ENCODE results near the gene SEPTIN2.

Gene SEPTIN2

GRCh38 chr2:241364781-241365180 lies 49.1 kb downstream of the SEPTIN2 start:
- no peak overlapping the region for H3K9ac ChIP-seq (ENCODE audit: low read depth, low read length, poor library complexity)

GRCh38 chr2:241366678-241367077 lies 51.0 kb downstream of the SEPTIN2 start:
- Histone ChIP-seq H2BK12ac (ENCODE audit: low read length) (no peak overlapping the region), H3K18ac (ENCODE audit: low read length) (no peak overlapping the region), H4K91ac (ENCODE audit: low read depth, low read length, poor library complexity) (no peak overlapping the region), H2AFZ (ENCODE audit: low read length) (no peak overlapping the region), H4K8ac (ENCODE audit: low read depth, low read length) (no peak overlapping the region), H3K27ac (replicated peaks; ENCODE audit: low read length) (no peak overlapping the region), H2BK120ac (ENCODE audit: low read depth, low read length) (no peak overlapping the region), H3K79me1 (ENCODE audit: low read depth, low read length) (peaks cover 2% of the 10 kb centered on the region), H3K4me1 (ENCODE audit: control insufficient read depth in 2 of 2, insufficient read depth in 1 of 2, low read depth in 1 of 2, low read length in 2 of 2) (peaks cover 0 to 9% of the 10 kb centered on the region in 2 donors), H3K36me3 (replicated peaks in 1 of 2; ENCODE audit: control insufficient read depth in 2 of 2, insufficient read depth in 2 of 2, low read length in 2 of 2) (no peaks in the 10 kb centered on the region), H3K14ac (ENCODE audit: low read length) (no peak overlapping the region), H3K9ac (ENCODE audit: low read depth, low read length, poor library complexity) (no peak overlapping the region), H3K4me2 (ENCODE audit: insufficient read depth, low read length, poor library complexity, severe bottlenecking) (no peak overlapping the region), H2AK5ac (ENCODE audit: low read depth, low read length) (no peak overlapping the region), H3K4me3 (ENCODE audit: low read length in 2 of 2) (no peak overlapping the region), H2BK15ac (ENCODE audit: low read length) (no peak overlapping the region), H3K23ac (ENCODE audit: low read depth, low read length, poor library complexity) (no peak overlapping the region), H2BK5ac (ENCODE audit: low read length) (no peak overlapping the region), H3K9me3 (replicated peaks in 1 of 2; ENCODE audit: control insufficient read depth in 2 of 2, insufficient read depth in 1 of 2, low read depth in 1 of 2, low read length in 2 of 2) (peaks cover 0 to 2% of the 10 kb centered on the region in 2 donors), H3K4ac (ENCODE audit: low read length) (no peak overlapping the region), H3K27me3 (ENCODE audit: control insufficient read depth in 3 of 3, insufficient read depth in 3 of 3, low read depth in 1 of 3, low read length in 3 of 3) (no peaks in the 10 kb centered on the region)
- no peak for DNase-seq (ENCODE audit: low spot score)
- no CpG with 5 or more reads among the region's 2 CpGs for WGBS, 2 donors (ENCODE audit: extremely low coverage in 2 of 2, insufficient read length in 2 of 2, insufficient replicate concordance in 1 of 2)

More at GRCh38 chr2:241364781-241365180, 49.1 kb downstream of the SEPTIN2 start:
- Histone ChIP-seq H4K91ac (ENCODE audit: low read depth, low read length, poor library complexity) (no peak overlapping the region), H3K27ac (replicated peaks; ENCODE audit: low read length) (no peak overlapping the region), H3K23ac (ENCODE audit: low read depth, low read length, poor library complexity) (no peak overlapping the region), H3K18ac (ENCODE audit: low read length) (no peak overlapping the region), H3K4ac (ENCODE audit: low read length) (no peak overlapping the region), H2AK5ac (ENCODE audit: low read depth, low read length) (no peak overlapping the region), H2BK12ac (ENCODE audit: low read length) (no peak overlapping the region), H3K14ac (ENCODE audit: low read length) (no peak overlapping the region), H3K27me3 (ENCODE audit: control insufficient read depth in 3 of 3, insufficient read depth in 3 of 3, low read depth in 1 of 3, low read length in 3 of 3) (no peaks in the 10 kb centered on the region), H3K4me3 (ENCODE audit: low read length in 2 of 2) (no peak overlapping the region), H3K4me2 (ENCODE audit: insufficient read depth, low read length, poor library complexity, severe bottlenecking) (no peak overlapping the region), H3K4me1 (ENCODE audit: control insufficient read depth in 2 of 2, insufficient read depth in 1 of 2, low read depth in 1 of 2, low read length in 2 of 2) (peaks cover 0 to 9% of the 10 kb centered on the region in 2 donors), H2BK120ac (ENCODE audit: low read depth, low read length) (no peak overlapping the region), H3K9me3 (replicated peaks in 1 of 2; ENCODE audit: control insufficient read depth in 2 of 2, insufficient read depth in 1 of 2, low read depth in 1 of 2, low read length in 2 of 2) (peaks cover 0 to 2% of the 10 kb centered on the region in 2 donors), H3K36me3 (replicated peaks in 1 of 2; ENCODE audit: control insufficient read depth in 2 of 2, insufficient read depth in 2 of 2, low read length in 2 of 2) (no peaks in the 10 kb centered on the region), H2AFZ (ENCODE audit: low read length) (no peak overlapping the region), H4K8ac (ENCODE audit: low read depth, low read length) (no peak overlapping the region), H3K79me1 (ENCODE audit: low read depth, low read length) (peaks cover 2% of the 10 kb centered on the region), H2BK15ac (ENCODE audit: low read length) (no peak overlapping the region), H2BK5ac (ENCODE audit: low read length) (no peak overlapping the region)
- WGBS, 2 donors (ENCODE audit: extremely low coverage in 2 of 2, insufficient read length in 2 of 2, insufficient replicate concordance in 1 of 2) = no CpG with 5 or more reads among the region's 2 CpGs
- no peak for DNase-seq (ENCODE audit: low spot score)

GRCh38 chr2:241368643-241369042 lies 52.9 kb downstream of the SEPTIN2 start:
- Histone ChIP-seq H2BK120ac (ENCODE audit: low read depth, low read length) (no peak overlapping the region), H3K4ac (ENCODE audit: low read length) (no peak overlapping the region), H2BK15ac (ENCODE audit: low read length) (no peak overlapping the region), H3K27ac (replicated peaks; ENCODE audit: low read length) (no peak overlapping the region), H2BK12ac (ENCODE audit: low read length) (no peak overlapping the region), H2AK5ac (ENCODE audit: low read depth, low read length) (no peak overlapping the region), H3K36me3 (replicated peaks in 1 of 2; ENCODE audit: control insufficient read depth in 2 of 2, insufficient read depth in 2 of 2, low read length in 2 of 2) (peaks cover 0 to 5% of the 10 kb centered on the region in 2 donors), H3K79me1 (ENCODE audit: low read depth, low read length) (peaks cover 3% of the 10 kb centered on the region), H3K23ac (ENCODE audit: low read depth, low read length, poor library complexity) (no peak overlapping the region), H3K4me1 (ENCODE audit: control insufficient read depth in 2 of 2, insufficient read depth in 1 of 2, low read depth in 1 of 2, low read length in 2 of 2) (peaks cover 0 to 7% of the 10 kb centered on the region in 2 donors), H3K4me2 (ENCODE audit: insufficient read depth, low read length, poor library complexity, severe bottlenecking) (no peak overlapping the region), H3K9me3 (replicated peaks in 1 of 2; ENCODE audit: control insufficient read depth in 2 of 2, insufficient read depth in 1 of 2, low read depth in 1 of 2, low read length in 2 of 2) (peaks cover 0 to 2% of the 10 kb centered on the region in 2 donors), H2BK5ac (ENCODE audit: low read length) (no peak overlapping the region), H3K27me3 (ENCODE audit: control insufficient read depth in 3 of 3, insufficient read depth in 3 of 3, low read depth in 1 of 3, low read length in 3 of 3) (no peaks in the 10 kb centered on the region), H4K91ac (ENCODE audit: low read depth, low read length, poor library complexity) (no peak overlapping the region), H2AFZ (ENCODE audit: low read length) (no peak overlapping the region), H4K8ac (ENCODE audit: low read depth, low read length) (no peak overlapping the region), H3K9ac (ENCODE audit: low read depth, low read length, poor library complexity) (no peak overlapping the region), H3K14ac (ENCODE audit: low read length) (no peak overlapping the region), H3K4me3 (ENCODE audit: low read length in 2 of 2) (no peak overlapping the region), H3K18ac (ENCODE audit: low read length) (no peak overlapping the region)
- no peak for DNase-seq (ENCODE audit: low spot score)
- WGBS, 2 donors (ENCODE audit: extremely low coverage in 2 of 2, insufficient read length in 2 of 2, insufficient replicate concordance in 1 of 2) = no CpG with 5 or more reads among the region's 3 CpGs

GRCh38 chr2:241372361-241372992 lies 56.8 kb downstream of the SEPTIN2 start:
- no peak overlapping the region for H3K4me3 ChIP-seq (ENCODE audit: low read length in 2 of 2)
- no peak overlapping the region for H2AK5ac ChIP-seq (ENCODE audit: low read depth, low read length)
- H2BK120ac ChIP-seq (ENCODE audit: low read depth, low read length) = no peak overlapping the region
- H4K8ac ChIP-seq (ENCODE audit: low read depth, low read length) = no peak overlapping the region
- peaks cover 2% of the 10 kb centered on the region for H3K79me1 ChIP-seq (ENCODE audit: low read depth, low read length)
- H3K27ac ChIP-seq (replicated peaks; ENCODE audit: low read length) = no peak overlapping the region
- no peak overlapping the region for H2BK15ac ChIP-seq (ENCODE audit: low read length)
- H2AFZ ChIP-seq (ENCODE audit: low read length) = no peak overlapping the region
- peaks cover 3 to 36% of the 10 kb centered on the region in 2 donors for H3K36me3 ChIP-seq (replicated peaks in 1 of 2; ENCODE audit: control insufficient read depth in 2 of 2, insufficient read depth in 2 of 2, low read length in 2 of 2)
- no peak overlapping the region for H3K18ac ChIP-seq (ENCODE audit: low read length)
- peaks cover 0 to 2% of the 10 kb centered on the region in 2 donors for H3K4me1 ChIP-seq (ENCODE audit: control insufficient read depth in 2 of 2, insufficient read depth in 1 of 2, low read depth in 1 of 2, low read length in 2 of 2)
- no peak overlapping the region for H3K14ac ChIP-seq (ENCODE audit: low read length)
- WGBS, 2 donors (ENCODE audit: extremely low coverage in 2 of 2, insufficient read length in 2 of 2, insufficient replicate concordance in 1 of 2) = no CpG with 5 or more reads among the region's 11 CpGs
- H3K4ac ChIP-seq (ENCODE audit: low read length) = no peak overlapping the region
- no peaks in the 10 kb centered on the region for H3K9me3 ChIP-seq (replicated peaks in 1 of 2; ENCODE audit: control insufficient read depth in 2 of 2, insufficient read depth in 1 of 2, low read depth in 1 of 2, low read length in 2 of 2)
- no peak for DNase-seq (ENCODE audit: low spot score)
- H3K23ac ChIP-seq (ENCODE audit: low read depth, low read length, poor library complexity) = peak overlapping the region; percentile 10
- no peak overlapping the region for H2BK5ac ChIP-seq (ENCODE audit: low read length)
- H3K27me3 ChIP-seq (ENCODE audit: control insufficient read depth in 3 of 3, insufficient read depth in 3 of 3, low read depth in 1 of 3, low read length in 3 of 3) = no peaks in the 10 kb centered on the region
- H3K4me2 ChIP-seq (ENCODE audit: insufficient read depth, low read length, poor library complexity, severe bottlenecking) = no peak overlapping the region
- no peak overlapping the region for H4K91ac ChIP-seq (ENCODE audit: low read depth, low read length, poor library complexity)
- no peak overlapping the region for H2BK12ac ChIP-seq (ENCODE audit: low read length)
- H3K9ac ChIP-seq (ENCODE audit: low read depth, low read length, poor library complexity) = no peak overlapping the region
